NCI-H774 (cell line): ENCODE data around the gene NLRX1.
A peak's percentile ranks its signal among the peaks of the same experiment; 100 is the strongest.
"Not testable (repeated sequence)": the region's sequence is repeated elsewhere in the genome, so short reads cannot be mapped to it uniquely, and the experiment has no call there.

Source experiments
- DNase-seq: peaks from one replicate; lab custom pipeline; 2025; lab: John Stamatoyannopoulos, UW

The NLRX1 gene

DNA sequence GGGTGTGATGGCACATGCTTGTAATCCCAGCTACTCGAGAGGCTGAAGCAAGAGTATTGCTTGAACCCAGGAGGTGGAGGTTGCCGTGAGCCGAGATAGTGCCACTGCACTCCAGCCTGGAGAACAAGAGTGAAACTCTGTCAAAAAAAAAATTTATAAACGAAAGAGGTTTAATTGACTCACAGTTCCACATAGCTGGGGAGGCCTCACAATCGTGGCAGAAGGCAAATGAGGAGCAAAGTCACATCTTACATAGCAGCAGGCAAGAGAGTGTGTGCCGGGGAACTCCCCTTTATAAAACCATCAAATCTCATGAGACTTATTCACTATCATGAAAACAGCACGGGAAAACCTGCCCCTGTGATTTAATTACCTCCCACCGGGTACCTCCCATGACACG is 15.9 kb downstream of the NLRX1 start:
- not testable (repeated sequence) for DNase-seq

DNA sequence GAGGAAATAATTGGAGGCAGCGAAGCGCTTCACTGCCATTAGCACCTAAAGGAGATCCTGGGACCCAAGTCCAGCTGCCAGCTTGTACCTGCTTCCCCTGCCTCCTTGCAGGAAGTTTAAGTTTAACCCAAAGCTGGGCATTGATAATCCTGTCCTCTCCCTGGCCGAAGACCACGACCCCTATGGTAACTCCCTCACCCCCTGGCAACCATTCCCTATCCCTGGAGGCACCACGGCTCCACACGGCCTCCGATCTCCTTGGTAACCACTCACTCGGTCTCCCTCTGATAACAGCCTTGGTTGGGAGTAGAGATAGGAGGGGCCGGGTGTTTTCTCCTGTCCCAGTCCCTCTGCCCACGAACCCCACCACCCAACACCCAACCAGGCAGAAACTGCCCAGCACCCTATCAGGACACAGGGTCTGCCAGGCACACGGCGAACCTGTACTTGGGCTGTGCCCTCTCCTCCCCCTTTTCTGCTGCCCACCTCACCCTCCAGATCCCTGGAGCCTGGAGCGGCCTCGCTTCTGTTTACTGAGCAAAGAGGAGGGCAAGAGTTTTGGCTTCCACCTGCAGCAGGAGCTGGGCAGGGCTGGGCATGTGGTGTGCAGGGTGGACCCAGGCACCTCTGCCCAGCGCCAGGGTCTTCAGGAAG is 17.6 kb downstream of the NLRX1 start:
- DNase-seq: no peak

DNA sequence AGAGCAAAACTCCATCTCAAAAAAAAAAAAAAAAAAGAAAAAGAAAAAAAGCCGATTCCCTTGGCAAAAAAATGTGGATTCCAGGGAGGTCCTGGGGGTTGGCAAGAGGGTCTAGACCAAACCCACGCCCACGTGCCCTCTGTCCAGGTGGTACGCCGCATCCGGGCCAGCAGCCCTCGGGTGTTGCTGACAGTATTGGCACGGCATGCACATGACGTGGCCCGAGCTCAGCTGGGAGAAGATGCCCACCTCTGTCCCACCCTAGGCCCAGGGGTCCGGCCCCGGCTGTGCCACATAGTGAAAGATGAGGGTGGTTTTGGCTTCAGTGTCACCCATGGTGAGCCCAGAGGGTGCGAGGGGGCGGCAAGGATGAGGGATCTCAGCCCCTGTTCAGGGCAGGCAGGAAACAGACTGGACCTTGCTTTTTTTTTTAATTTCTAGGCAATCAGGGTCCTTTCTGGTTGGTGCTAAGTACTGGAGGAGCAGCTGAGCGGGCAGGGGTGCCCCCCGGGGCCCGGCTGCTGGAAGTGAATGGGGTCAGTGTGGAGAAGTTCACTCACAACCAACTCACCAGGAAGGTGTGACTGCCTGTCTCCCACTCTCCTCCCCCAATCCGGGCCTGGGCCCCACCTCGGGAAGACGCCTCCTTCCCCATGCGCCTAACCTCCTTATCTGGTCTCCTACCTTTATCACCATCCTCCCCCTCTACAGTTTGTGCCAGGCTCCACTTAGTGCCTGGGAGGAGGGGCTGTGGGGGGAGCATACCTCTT is 18.8 kb downstream of the NLRX1 start:
- DNase-seq: no peak

DNA sequence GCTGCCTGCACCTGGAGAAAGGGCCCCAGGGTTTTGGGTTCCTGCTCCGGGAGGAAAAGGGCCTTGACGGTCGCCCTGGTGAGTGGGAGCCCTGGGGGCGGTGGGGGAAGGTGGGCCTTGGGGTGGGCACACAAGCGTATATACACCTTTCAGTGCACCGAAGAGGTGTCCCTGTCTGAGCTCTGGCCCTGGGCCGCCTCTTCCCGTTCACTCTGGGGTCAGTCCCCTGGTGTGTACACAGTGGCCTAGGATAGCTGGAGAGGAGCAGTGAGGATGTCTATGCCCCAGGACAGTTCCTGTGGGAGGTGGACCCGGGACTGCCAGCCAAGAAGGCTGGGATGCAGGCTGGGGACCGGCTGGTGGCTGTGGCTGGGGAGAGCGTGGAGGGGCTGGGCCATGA is 19.5 kb downstream of the NLRX1 start:
- DNase-seq: no peak

DNA sequence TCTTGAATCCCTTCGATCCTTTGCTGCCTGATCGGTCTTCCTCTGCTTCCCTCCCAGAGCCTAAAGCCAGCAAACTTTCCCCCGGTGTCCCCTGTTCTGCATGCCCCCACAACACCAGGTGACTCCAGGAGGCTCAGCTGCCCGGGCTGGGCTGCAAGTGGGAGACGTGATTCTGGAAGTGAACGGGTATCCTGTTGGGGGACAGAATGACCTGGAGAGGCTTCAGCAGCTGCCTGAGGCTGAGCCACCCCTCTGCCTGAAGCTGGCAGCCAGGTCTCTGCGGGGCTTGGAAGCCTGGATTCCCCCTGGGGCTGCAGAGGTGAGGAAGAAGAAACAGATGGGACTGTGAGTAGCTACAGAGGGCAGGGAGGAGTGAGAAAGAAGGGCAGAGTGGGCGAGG is 20.4 kb downstream of the NLRX1 start:
- no peak for DNase-seq

DNA sequence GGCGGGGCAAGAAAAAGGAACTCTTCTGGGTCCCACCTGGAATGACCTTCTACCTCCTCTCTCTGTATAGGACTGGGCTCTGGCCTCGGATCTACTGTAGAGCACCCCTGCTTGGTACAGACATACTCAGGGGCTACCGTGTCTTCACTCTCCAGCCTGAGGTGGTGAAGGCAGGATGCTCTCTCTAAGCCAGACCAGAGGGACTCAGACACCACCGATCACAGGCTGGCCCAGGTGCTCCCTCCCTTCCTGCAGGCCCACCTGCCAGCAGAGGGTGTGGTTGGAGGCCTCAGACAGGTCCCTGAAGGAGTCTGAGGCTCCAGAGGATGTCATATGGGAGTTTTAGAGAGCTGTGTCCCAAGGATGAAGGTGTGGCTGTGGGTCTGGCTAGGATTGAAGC is 20.9 kb downstream of the NLRX1 start:
- no peak for DNase-seq

DNA sequence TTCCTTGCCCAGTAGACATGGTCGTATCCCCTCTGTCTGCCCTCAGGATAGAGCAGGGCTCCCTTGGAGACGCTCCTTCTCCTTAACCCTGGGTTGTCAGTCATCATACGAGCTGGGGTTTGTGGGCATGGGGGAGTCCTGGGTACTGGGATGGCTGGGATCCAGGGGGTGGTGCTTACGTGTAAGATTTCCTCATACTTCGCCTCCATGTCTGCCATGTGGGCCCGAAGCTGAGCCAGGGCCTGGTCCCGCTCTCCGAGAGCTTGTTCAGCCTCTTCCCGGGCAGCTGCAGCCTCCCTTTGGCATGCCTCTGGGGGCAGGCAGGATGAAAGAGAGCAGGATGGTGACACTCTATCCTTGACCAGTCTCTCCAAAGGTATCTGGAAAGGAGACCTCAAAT is 22.0 kb downstream of the NLRX1 start:
- DNase-seq: no peak

DNA sequence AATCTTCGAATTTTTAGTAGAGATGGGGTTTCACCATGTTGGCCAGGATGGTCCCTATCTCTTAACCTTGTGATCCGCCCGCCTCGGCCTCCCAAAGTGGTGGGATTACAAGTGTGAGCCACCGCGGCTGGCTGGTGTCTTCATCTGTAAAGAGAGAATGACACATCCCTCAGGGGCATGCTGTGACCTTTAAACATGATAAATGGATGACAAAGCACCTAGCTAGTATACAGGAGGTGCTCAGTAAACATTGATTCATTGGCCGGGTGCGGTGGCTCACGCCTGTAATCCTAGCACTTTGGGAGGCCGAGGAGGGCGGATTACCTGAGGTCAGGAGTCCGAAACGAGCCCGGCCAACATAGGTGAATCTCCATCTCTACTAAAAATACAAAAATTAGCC is 22.7 kb downstream of the NLRX1 start:
- DNase-seq: not testable (repeated sequence)

DNA sequence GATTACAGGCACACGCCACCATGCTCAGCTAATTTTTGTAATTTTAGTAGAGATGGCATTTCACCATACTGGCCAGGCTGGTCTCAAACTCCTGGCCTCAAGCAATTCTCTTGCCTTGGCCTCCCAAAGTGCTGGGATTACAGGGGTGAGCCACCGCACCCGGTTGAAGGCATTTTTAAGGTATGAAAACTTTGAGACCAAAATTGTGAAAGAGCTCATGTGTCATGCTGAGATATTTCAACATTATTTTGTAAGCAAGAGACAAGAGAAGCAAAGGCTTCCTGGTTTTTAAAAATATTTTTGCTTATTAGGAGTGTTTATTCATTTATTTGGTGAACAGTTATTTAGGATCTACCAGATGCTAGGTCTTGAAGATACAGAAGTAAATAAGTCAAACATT is 23.6 kb downstream of the NLRX1 start:
- no peak for DNase-seq

DNA sequence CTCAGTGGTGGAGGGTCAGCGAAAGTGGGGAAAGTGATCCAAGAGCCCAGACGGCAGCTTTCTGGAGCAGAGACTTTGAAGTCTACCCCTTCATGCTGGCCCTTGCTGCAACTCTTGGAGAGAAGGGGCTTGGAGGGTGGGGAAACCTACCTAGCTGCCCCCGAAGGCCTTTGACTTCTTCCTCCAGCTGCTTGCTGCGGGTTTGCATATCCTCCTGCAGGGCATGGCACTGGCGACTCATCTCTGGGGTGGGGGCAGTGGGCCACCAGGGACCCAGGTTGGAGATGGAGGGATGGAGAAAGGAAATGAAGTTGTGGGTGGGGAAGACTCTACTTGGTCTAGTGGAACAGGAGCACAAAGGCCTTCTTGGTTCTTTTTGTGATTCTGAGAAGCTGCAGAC is 24.5 kb downstream of the NLRX1 start:
- DNase-seq: no peak

DNA sequence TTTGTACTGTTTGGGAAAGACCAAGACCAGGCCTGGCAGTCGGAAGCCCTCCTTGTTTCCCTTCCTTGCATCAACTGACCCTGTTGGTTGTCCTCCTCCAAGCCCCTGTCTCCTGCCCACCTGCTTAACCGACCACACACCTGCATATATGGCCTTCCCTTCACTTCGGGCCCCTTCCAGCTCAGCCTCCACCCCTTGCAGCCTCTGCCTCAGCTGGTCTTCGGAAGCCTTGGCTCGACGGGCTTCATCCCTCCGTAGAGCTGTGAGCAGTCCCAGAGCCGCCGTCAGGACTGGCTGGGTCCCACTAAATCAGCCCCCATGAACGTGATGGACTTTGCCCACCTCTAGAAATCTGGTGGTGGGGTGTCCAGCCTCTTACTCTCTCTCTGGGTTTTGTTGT is 25.1 kb downstream of the NLRX1 start:
- no peak for DNase-seq

DNA sequence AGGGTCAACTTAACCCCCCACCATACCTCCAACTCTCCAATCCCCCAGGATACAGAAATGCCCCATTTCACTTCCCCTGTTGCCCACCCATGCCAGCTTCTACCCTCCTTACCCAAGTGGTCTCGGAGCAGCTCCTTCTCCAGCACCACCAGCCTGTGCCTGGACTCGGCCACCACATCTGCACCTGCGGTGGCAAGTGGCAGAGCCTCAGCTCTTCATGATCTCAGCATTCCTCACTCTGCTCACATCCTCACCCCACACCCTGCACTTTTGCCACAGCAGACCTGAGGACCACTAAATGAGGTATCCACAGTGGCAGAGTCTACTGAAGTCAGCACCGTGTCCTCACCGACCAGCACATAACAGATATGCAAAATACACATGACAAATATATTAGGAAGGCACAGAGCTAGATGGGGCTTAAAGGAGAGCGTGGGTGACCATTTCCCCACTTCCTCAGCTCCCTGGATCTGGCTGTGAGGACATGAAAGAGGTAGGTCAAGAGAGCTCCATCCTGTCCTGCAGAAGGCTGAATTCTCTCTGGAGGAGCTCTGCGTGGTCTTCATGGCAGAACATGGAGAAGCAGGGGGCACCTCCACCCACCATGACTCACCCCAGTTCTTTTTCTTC is 26.4 kb downstream of the NLRX1 start:
- DNase-seq: no peak

DNA sequence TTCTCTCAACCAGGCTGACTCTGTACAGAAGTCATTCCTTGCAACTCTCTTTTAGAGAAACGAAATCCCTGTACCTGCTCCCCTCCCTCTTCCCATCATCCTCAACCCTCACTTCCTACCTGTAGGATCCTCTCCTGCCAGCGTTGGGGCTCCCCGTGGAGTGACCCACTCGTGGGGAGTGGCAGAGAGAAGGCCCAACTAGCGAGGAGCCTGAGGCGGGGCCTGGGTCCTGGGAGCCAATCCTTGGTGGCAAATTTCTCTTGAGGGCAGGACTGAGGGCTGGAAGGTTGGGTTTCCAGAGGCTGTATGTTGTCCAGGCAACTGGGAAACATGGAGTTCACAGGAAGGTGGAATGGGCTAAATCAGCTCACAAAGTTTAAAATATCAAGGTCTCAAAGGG is 27.2 kb downstream of the NLRX1 start:
- peak; percentile 97 for DNase-seq

DNA sequence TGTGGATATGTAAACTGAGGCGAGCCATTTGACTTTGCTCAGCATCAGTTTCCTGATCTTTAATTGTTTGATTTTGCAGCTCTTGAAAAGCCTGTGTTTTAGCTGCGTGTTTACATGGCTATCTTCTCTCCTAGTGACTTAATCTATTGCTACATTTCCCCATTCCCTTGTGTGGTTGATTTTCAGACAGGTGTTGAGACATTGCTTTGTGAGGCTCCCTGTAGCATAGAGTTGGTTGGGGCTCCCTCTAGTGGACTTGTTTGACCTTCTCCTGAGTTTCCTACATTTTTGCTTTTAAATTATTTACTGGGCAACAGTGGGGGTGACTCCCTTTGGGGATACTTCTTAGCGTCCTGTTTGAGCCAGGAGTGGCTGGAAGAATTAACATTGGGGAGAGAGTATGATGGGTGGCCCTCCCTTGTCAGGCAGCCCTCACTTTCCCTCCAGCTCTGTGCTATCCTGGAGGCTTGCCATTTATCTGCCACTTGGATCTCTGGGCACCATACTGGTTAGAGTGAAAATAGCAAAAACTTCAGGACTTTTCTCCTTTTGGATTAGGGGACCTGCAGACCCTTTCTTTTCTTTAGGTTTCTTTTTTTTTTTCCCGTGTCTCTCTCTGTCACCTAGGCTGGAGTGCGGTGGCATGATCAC is 28.4 kb downstream of the NLRX1 start:
- peak; percentile 82 for DNase-seq

DNA sequence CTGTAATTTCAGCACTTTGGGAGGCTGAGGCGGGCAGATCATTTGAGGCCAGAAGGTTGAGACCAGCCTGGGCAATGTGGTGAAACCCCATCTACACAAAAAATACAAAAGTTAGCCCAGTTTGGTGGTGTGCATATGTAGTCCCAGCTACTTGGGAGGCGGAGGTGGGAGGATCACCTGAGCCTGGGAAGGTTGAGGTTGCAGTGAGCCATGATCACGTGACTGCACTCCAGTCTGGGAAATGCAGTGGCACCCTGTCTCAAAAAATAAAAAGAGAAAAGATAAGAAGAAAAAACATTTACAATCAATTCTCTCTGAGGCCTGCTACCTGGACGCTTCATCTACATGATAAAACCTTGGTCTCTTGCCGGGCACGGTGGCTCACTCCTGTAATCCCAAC is 30.4 kb downstream of the NLRX1 start:
- no peak for DNase-seq

DNA sequence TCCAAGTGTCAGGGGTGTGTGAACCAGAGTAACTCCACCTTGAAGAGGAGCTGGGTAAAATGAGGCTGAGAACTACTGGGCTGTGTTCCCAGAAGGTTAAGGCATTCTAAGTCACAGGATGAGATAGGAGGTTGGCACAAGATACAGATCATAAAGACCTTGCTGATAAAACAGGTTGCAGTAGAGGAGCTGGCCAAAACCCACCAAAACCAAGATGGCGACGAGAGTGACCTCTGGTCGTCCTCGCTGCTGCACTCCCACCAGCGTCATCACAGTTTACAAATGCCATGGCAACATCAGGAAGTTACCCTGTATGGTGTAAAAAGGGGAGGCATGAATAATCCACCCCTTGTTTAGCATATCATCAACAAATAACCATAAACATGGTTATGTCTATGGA is 32.7 kb downstream of the NLRX1 start:
- DNase-seq: not testable (repeated sequence)

DNA sequence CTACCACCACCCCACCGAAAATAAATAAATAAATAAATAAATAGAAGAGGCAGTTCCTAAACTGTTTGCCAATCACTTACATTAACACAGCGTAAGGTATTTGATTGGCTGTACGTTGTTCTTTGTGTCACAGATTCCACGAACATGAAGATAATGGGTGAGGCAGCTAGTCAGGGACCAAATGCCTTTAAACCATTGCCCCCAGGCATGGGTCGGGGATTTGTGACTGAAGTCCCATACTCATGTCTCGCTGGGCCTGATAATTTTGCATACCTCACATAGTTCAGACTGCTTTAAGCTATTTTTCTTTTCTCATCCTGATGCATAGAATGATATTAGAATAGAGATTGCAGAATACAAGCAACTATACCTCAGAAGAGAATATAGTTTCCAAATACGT is 34.0 kb downstream of the NLRX1 start:
- DNase-seq: no peak

DNA sequence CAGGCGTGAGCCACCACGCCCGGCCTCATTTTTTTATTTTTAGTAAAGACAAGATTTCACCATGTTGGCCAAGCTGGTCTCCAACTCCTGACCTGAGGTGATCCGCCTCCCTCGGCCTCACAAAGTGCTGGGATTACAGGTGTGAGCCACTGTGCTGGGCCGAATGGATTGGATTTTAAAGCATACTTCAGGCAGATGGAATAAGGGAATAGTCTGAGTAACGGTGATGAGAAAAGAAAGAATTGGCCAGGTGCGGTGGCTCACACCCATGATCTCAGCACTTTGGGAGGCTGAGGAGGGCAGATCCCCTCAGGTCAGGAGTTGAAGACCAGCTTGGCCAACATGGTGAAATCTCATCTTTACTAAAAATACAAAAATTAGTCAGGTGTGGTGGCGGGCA is 35.5 kb downstream of the NLRX1 start:
- DNase-seq: no peak

DNA sequence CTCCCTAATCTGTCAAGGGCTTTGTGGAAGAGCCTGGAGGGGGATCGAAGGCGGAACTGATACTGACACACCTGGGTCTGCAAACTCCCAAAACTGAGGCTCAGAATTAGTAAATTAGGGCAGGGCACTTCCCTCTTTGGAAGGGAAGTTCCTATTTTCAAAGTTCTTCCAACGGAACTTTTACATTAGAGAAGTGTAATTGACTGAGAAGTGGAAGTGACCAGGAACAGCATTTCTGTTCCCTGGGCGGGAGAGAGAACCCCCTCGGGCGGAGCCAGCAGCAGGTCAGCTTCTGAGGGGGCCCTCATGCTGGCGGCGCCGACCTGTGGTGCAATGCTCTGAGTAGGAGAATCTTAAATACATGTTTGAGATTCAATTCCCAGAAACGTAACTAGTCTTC is 36.6 kb downstream of the NLRX1 start:
- no peak for DNase-seq

DNA sequence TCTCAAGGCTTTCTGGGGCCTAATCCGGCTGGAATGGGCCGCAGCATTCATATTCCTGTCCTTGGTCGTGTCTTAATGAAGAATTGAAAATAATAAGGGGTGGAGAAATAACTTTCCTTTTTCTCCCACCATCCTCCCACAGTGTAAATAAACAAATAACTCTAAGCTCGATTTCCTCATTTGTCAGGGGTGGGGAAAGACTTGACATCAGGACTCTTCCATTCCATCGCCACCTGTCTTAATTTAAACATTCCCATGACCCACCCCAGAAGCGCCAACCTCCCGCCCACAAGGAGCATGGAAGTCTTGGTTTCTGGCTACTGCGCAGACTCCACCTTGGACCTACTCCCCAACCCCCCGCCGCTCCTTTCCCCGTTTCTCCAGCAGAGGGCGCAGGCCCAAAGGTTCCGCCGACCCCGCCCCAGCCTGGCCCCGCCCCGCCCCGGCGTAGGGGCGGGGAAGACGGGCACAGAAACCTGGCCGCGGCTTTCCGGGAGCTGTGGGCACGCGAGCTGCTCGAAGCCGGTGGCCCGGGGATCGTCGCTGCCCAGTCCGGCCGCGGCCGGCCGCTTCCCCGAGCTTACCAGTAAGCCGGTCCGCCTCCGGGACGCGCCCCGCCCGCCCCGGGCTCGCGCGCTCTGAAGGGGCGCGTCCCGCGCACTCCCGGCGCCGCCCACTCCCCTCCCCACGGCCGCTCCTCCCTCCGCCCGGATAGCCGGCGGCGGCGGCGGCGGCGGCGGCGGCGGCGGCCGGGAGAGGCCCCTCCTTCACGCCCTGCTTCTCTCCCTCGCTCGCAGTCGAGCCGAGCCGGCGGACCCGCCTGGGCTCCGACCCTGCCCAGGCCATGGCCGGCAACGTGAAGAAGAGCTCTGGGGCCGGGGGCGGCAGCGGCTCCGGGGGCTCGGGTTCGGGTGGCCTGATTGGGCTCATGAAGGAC is 37.3 kb downstream of the NLRX1 start, which contains the start of gene CBL:
Gene CBL (plus strand): TSS at position 766 of the 937 bp plus-strand sequence. CDS start 79 bp downstream, at position 845.
- DNase-seq: peak; percentile 93
